Testis (tissue), 2 donors: ENCODE results near the gene ARV1.

ENCODE experiments used
- CTCF ChIP-seq, 3 experiments: fragments of 450-650 bp in 2 of 3; fragments of 200-600 bp in 1 of 3; sonication (generic) in 1 of 3; IDR thresholded peaks; one replicate each; pipeline ENCODE4 v1.5.1; 2016 to 2019; ENCODE audit warnings: antibody characterized with exemption in 3 of 3, mild to moderate bottlenecking in 2 of 3, moderate library complexity in 1 of 3
- POLR2A ChIP-seq: fragments of 450-650 bp; IDR thresholded peaks from one replicate; pipeline ENCODE4 v1.6.1; 2017; ENCODE audit warnings: antibody characterized with exemption, mild to moderate bottlenecking, moderate library complexity

- TF ChIP-seq CTCF (IDR thresholded peaks at IDR 0.05) (no peak), POLR2A (no peak)
Observed at GRCh38 chr1:230964896-230965295, 14.0 kb upstream of the ARV1 start.
